ENCODE data around the gene SPOCK2. TPM values are rescaled to one million over a fixed set of nuclear protein-coding genes. Genes with fewer than 3 reads are reported as not detected.
A peak's percentile ranks its signal among the peaks of the same experiment; 100 is the strongest.

SPOCK2 gene
- total and polyA plus RNA-seq, 2 donors: 3.2 to 10.1 TPM

DNA sequence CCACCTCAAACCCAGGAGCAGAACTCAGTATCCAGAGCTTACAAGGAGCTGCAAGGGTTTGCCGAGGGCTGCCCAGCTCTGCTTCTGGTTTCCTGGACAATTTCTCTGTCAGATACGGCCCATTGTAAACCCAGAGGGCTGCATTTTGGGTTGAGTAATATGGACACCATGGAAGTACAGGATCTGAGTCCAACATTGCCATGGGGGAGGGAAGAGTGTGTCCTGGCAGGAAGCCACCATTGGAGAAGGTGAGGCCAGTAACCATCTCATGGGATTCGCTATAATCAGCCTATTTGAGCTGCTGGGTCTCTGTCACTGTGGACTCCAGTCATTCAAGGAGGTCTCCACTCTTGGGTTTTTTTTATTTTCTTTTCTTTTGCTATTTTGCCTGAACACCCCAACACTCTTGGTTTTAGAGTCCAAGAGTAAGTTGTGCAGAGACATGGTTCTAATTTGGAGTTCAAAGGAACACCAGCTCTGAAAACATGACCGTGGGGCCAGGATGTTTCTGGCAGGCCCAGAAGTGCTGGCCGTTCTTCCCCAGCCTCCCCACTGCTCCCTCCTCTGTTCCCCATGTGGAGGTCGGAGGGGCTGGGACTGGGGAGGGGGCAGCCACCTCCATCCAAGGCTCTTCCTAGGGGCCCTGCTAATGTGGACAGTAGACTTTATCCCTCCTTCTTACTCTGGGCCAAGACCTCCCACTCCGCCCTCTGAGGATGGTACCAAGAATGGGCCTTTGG, 77.9 kb downstream of the SPOCK2 start:
- peak overlapping the region; percentile 82 for H3K27ac ChIP-seq (ENCODE audit: low read depth)
- DNase-seq (ENCODE audit: extremely low spot score): no peak
- H3K4me1 ChIP-seq (ENCODE audit: insufficient read depth): no peaks in the 10 kb centered on the region
- WGBS: 70% methylated on average over 7 of the region's 7 CpGs
- H3K4me3 ChIP-seq (ENCODE audit: low read depth, low read length): no peak overlapping the region
- H3K36me3 ChIP-seq (ENCODE audit: insufficient read depth): no peaks in the 10 kb centered on the region

DNA sequence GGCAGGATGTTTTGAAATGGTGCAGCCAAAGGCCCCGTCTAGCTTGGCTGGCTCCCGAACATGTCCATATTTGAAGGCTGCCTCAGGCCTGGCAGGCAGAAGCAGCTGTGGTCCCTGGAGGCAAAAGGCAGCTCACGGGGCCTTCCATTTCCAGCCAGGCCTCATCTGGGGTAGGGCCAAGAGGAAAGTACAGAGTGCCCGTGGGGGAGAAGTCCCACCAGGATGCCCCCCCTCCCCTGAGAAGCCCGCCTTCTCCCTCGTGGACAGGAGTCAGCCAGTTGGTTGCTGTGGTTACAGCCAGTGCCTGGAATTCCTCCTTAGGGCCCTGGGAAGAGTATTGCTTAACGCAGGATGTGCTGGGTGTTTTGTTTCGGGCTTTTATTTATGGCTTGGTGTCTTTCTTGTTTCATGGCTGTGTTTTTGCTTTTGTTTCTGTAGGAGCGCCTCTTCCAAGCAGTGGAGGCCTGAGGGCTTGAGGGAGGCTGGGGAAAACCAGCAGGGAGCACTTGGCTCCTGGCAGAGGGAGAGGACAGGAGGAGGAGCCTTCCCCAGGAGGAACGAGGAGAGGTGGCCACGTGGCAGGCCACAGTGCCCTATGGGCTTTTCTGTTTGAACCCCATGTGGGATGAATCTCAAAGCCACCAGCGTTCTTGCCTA, 78.8 kb downstream of the SPOCK2 start:
- H3K36me3 ChIP-seq (ENCODE audit: insufficient read depth): no peaks in the 10 kb centered on the region
- DNase-seq (ENCODE audit: extremely low spot score): peak; percentile 74
- H3K4me3 ChIP-seq (ENCODE audit: low read depth, low read length): no peak overlapping the region
- no peaks in the 10 kb centered on the region for H3K4me1 ChIP-seq (ENCODE audit: insufficient read depth)
- 13% methylated on average over 12 of the region's 12 CpGs for WGBS
- H3K27ac ChIP-seq (ENCODE audit: low read depth): peak overlapping the region; percentile 82

DNA sequence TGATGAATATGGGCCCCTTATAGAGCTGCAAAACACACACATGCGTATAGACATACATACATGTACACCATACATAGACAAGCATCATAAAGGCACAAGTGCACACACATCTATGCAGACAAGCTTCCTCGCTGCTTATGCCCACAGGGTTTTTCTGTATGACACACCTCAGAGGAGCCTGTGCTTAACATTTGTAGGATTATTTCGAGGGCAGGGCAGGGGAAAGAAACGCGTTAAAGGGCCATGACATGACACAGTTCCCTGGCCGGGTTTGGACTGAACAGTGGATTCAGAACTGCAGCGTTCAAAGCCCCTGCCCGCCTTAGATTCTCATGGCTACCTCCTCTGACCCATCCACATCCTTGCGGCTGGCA, 79.3 kb downstream of the SPOCK2 start:
- 20% methylated on average over 9 of the region's 9 CpGs for WGBS
- Histone ChIP-seq H3K27ac (ENCODE audit: low read depth) (peak overlapping the region; percentile 19), H3K4me3 (ENCODE audit: low read depth, low read length) (no peak overlapping the region), H3K36me3 (ENCODE audit: insufficient read depth) (no peaks in the 10 kb centered on the region), H3K4me1 (ENCODE audit: insufficient read depth) (no peaks in the 10 kb centered on the region)
- DNase-seq (ENCODE audit: extremely low spot score): no peak

Other genes starting within 250 kb of the SPOCK2 start
- gene PSAP, start 237.3 kb downstream of the SPOCK2 start, total RNA-seq: 424 TPM
- 964 TPM for gene PSAP, start 237.3 kb downstream of the SPOCK2 start, polyA plus RNA-seq
- 15.9 TPM for gene CHST3, start 124.2 kb downstream of the SPOCK2 start, total RNA-seq
- 17.1 TPM for gene CHST3, start 124.2 kb downstream of the SPOCK2 start, polyA plus RNA-seq
- 82.4 TPM for gene ANAPC16, start 127.5 kb upstream of the SPOCK2 start, total RNA-seq
- 157 TPM for gene ANAPC16, start 127.5 kb upstream of the SPOCK2 start, polyA plus RNA-seq
- gene ASCC1, start 127.7 kb upstream of the SPOCK2 start, total RNA-seq: 33.5 TPM
- gene ASCC1, start 127.7 kb upstream of the SPOCK2 start, polyA plus RNA-seq: 29.7 TPM
- 137 TPM for gene DDIT4, start 185.4 kb upstream of the SPOCK2 start, total RNA-seq
- 277 TPM for gene DDIT4, start 185.4 kb upstream of the SPOCK2 start, polyA plus RNA-seq